CD8-positive, alpha-beta T cell (primary cell): ENCODE results near the gene NDUFB10. TPM values are rescaled to one million over a fixed set of nuclear protein-coding genes. Genes with fewer than 3 reads are reported as not detected.

ENCODE experiments used
- total RNA-seq, 46 experiments: library from RNA in 2 of 46; stranded (reverse) in 2 of 46; gene quantifications; one replicate each; pipeline ENCODE4 v1.2.3 and lab custom pipeline; 2021 to 2026

The NDUFB10 gene
- total RNA-seq, 2 experiments from 2014 or later: 36.2 to 38.4 TPM

Other genes with a start within 250 kb of the NDUFB10 start
- 10 to 100 TPM; 40.3 to 43.2 TPM for gene NME3, start 188.0 kb upstream of the NDUFB10 start, total RNA-seq
- 10 to 100 TPM; 27.5 to 31.7 TPM for gene EME2, start 186.7 kb upstream of the NDUFB10 start, total RNA-seq
- gene MRPS34, start 186.4 kb upstream of the NDUFB10 start, total RNA-seq: 10 to 100 TPM; 18.9 to 21.4 TPM
- gene SPSB3, start 177.0 kb upstream of the NDUFB10 start, total RNA-seq: 10 to 100 TPM; 70.3 to 72.3 TPM
- gene NUBP2, start 176.6 kb upstream of the NDUFB10 start, total RNA-seq: 10 to 100 TPM; 33.1 to 39.2 TPM
- gene IGFALS, start 165.8 kb upstream of the NDUFB10 start, total RNA-seq: 1 to 10 TPM in 1 of 2 experiments, under 1 TPM in 1; 0.62 to 1.2 TPM
- gene HAGH, start 132.7 kb upstream of the NDUFB10 start, total RNA-seq: 10 to 100 TPM; 32.5 to 41.1 TPM
- gene FAHD1, start 132.3 kb upstream of the NDUFB10 start, total RNA-seq: 10 to 100 TPM; 11.7 to 13.7 TPM
- not detected for gene MEIOB, start 87.4 kb upstream of the NDUFB10 start, total RNA-seq
- gene HS3ST6, start 41.1 kb upstream of the NDUFB10 start, total RNA-seq: not detected
- gene MSRB1, start 16.3 kb upstream of the NDUFB10 start, total RNA-seq: 1 to 10 TPM; 1.9 to 3.0 TPM
- not detected for gene RPL3L, start 4.8 kb upstream of the NDUFB10 start, total RNA-seq
- gene RPS2, start 5.3 kb downstream of the NDUFB10 start, total RNA-seq: 1,000 to 10,000 TPM; 4,060 to 4,094 TPM
- gene RNF151, start 7.3 kb downstream of the NDUFB10 start, total RNA-seq: not detected
- 10 to 100 TPM; 15.4 to 16.6 TPM for gene TBL3, start 12.5 kb downstream of the NDUFB10 start, total RNA-seq
- under 1 TPM; 0.76 to 0.83 TPM for gene NOXO1, start 21.9 kb downstream of the NDUFB10 start, total RNA-seq
- gene GFER, start 24.7 kb downstream of the NDUFB10 start, total RNA-seq: 10 to 100 TPM; 15.6 to 16.1 TPM
- 1 to 10 TPM; 6.2 to 6.6 TPM for gene SYNGR3, start 30.4 kb downstream of the NDUFB10 start, total RNA-seq
- 10 to 100 TPM; 49.0 to 50.8 TPM for gene ZNF598, start 50.3 kb downstream of the NDUFB10 start, total RNA-seq
- gene NPW, start 60.2 kb downstream of the NDUFB10 start, total RNA-seq: not detected
- gene NHERF2, start 67.4 kb downstream of the NDUFB10 start, total RNA-seq: 1 to 10 TPM in 1 of 2 experiments, under 1 TPM in 1; 0.76 to 2.3 TPM
- 1 to 10 TPM; 1.7 to 2.0 TPM for gene NTHL1, start 88.3 kb downstream of the NDUFB10 start, total RNA-seq
- 10 to 100 TPM; 76.2 to 84.1 TPM for gene TSC2, start 88.4 kb downstream of the NDUFB10 start, total RNA-seq
- 10 to 100 TPM; 90.7 to 95.2 TPM for gene PKD1, start 176.4 kb downstream of the NDUFB10 start, total RNA-seq
- not detected for gene RAB26, start 189.1 kb downstream of the NDUFB10 start, total RNA-seq
- 10 to 100 TPM; 21.4 to 21.8 TPM for gene TRAF7, start 196.2 kb downstream of the NDUFB10 start, total RNA-seq
- gene CASKIN1, start 237.1 kb downstream of the NDUFB10 start, total RNA-seq: under 1 TPM; 0.06 to 0.08 TPM
- 10 to 100 TPM; 29.9 to 30.8 TPM for gene MLST8, start 245.9 kb downstream of the NDUFB10 start, total RNA-seq